GM19324 (cell line): ENCODE data around the gene PGM2.

ENCODE experiments used
- ATAC-seq: cut with Tn5 transposase; IDR thresholded peaks from one replicate; pipeline ENCODE4 v1.9.1; 2021; ENCODE audit warnings: mild to moderate bottlenecking, moderate library complexity; ENCODE audit not compliant: unreplicated experiment, low FRiP score

The PGM2 gene

GRCh38 chr4:37858872-37859271, 32.4 kb downstream of the PGM2 start:
- no peak for ATAC-seq

GRCh38 chr4:37860266-37860665, 33.8 kb downstream of the PGM2 start:
- no peak for ATAC-seq

- no peak for ATAC-seq
These were observed 36.5 kb downstream of the PGM2 start for GRCh38 chr4:37862961-37863360.

- ATAC-seq: no peak
These were observed 38.3 kb downstream of the PGM2 start for GRCh38 chr4:37864786-37865185.

GRCh38 chr4:37865450-37865849, 39.0 kb downstream of the PGM2 start:
- ATAC-seq: no peak

GRCh38 chr4:37867102-37867501, 40.6 kb downstream of the PGM2 start:
- ATAC-seq: no peak

- ATAC-seq: no peak
These were observed 41.8 kb downstream of the PGM2 start for GRCh38 chr4:37868238-37868637.

GRCh38 chr4:37872310-37872988, 46.0 kb downstream of the PGM2 start:
- ATAC-seq: no peak

GRCh38 chr4:37873386-37873785, 46.9 kb downstream of the PGM2 start:
- no peak for ATAC-seq

- no peak for ATAC-seq
These were observed 49.7 kb downstream of the PGM2 start for GRCh38 chr4:37876156-37876555.

GRCh38 chr4:37879365-37879764, 52.9 kb downstream of the PGM2 start:
- ATAC-seq: no peak

- ATAC-seq: no peak
These were observed 55.3 kb downstream of the PGM2 start for GRCh38 chr4:37881811-37882210.

GRCh38 chr4:37882665-37883296, 56.3 kb downstream of the PGM2 start:
- ATAC-seq: no peak

- no peak for ATAC-seq
These were observed 58.5 kb downstream of the PGM2 start for GRCh38 chr4:37884855-37885487.

GRCh38 chr4:37885496-37885895, 59.0 kb downstream of the PGM2 start:
- ATAC-seq: no peak

- peak; percentile 19 for ATAC-seq
These were observed 63.6 kb downstream of the PGM2 start for GRCh38 chr4:37889849-37890800.

- ATAC-seq: peak; percentile 30
These were observed 64.3 kb downstream of the PGM2 start, which contains the start of gene TBC1D1 for GRCh38 chr4:37890801-37891259. TSS of gene TBC1D1 (plus strand) at chr4:37891084. CDS start at chr4:37902096, 11,012 bp downstream.

GRCh38 chr4:37891260-37892159, 65.0 kb downstream of the PGM2 start:
- ATAC-seq: peak; percentile 63

- peak; percentile 43 for ATAC-seq
These were observed 66.2 kb downstream of the PGM2 start for GRCh38 chr4:37892641-37893040.
